Aorta (tissue), 5 donors: ENCODE data around the gene GBX1. TPM values are rescaled to one million over a fixed set of nuclear protein-coding genes. Genes with fewer than 3 reads are reported as not detected.
A peak's percentile ranks its signal among the peaks of the same experiment; 100 is the strongest.

ENCODE experiments used
- ATAC-seq: fragments of 200-7000 bp; cut with Tn5 transposase; one replicate; pipeline ENCODE4 v1.9.1; 2022; ENCODE audit warnings: moderate library complexity; ENCODE audit not compliant: low FRiP score
- DNase-seq, 2 donors: peaks; one replicate each; pipeline ENCODE4 v3.0.0-alpha.2; 2020
- H3K27ac ChIP-seq, 2 donors: one replicate each; pipeline ENCODE4 v1.5.1; 2013; ENCODE audit warnings: low read length in 2 of 2, mild to moderate bottlenecking in 2 of 2, moderate library complexity in 2 of 2, control low read depth in 1 of 2, inconsistent platforms in 1 of 2, low read depth in 1 of 2
- H3K27me3 ChIP-seq, 2 donors: one replicate each; pipeline ENCODE4 v1.6.1; 2013; ENCODE audit warnings: control low read depth in 1 of 2, low read length in 1 of 2, mild to moderate bottlenecking in 1 of 2, moderate library complexity in 1 of 2; ENCODE audit not compliant: insufficient read depth in 2 of 2, control insufficient read depth in 1 of 2
- H3K36me3 ChIP-seq, 2 donors: one replicate each; pipeline ENCODE4 v1.6.1; 2013; ENCODE audit warnings: control low read depth in 1 of 2, low read length in 1 of 2, mild to moderate bottlenecking in 1 of 2; ENCODE audit not compliant: insufficient read depth in 2 of 2, control insufficient read depth in 1 of 2
- H3K4me1 ChIP-seq, 2 donors: one replicate each; pipeline ENCODE4 v1.6.1; 2013; ENCODE audit warnings: low read length in 2 of 2, control low read depth in 1 of 2, mild to moderate bottlenecking in 1 of 2, moderate library complexity in 1 of 2; ENCODE audit not compliant: insufficient read depth in 2 of 2, control insufficient read depth in 1 of 2
- H3K4me3 ChIP-seq, 2 donors: one replicate each; pipeline ENCODE4 v1.5.1; 2013; ENCODE audit warnings: low read length in 2 of 2, control low read depth in 1 of 2, mild to moderate bottlenecking in 1 of 2
- H3K9me3 ChIP-seq: one replicate; pipeline ENCODE4 v1.6.1; 2013; ENCODE audit warnings: mild to moderate bottlenecking, low read length; ENCODE audit not compliant: control insufficient read depth
- WGBS, 2 donors: extraction: QIAGEN DNeasy Blood & Tissue Kit; methylation state at CpG; one replicate each; pipeline ENCODE4 v1.1.7; 2013; 5-methylcytosine and 5-hydroxymethylcytosine counted together
- intact Hi-C, 2 donors: fragments of 100-400 bp; cut with DNase I; formaldehyde crosslinking; loops; one replicate each; pipeline versions ENCODE4 v1.14.2 to v1.15.0; 2022
- polyA plus RNA-seq, 2 donors: library from polyadenylated mRNA; stranded (reverse); fragments of 200-250 nt; gene quantifications; one replicate each; pipeline ENCODE4 v1.2.3, GENCODE V29; 2013
- total RNA-seq, 2 donors: library from RNA; stranded (reverse); fragmentation: NEBNext Ultra II Directional; extraction: Animal tissue kit (Norgen Biotek cat#: 25700); gene quantifications; one replicate each; pipeline ENCODE4 v1.2.1, GENCODE V29; 2021
- donor health status: healthy with polysubstance abuse.
- donor health status: Bipolar disorder and iron deficiency.
- donor health status: DM: no; HTN: no; CAD: no.
- donor health status: DM: no; HTN: no; CAD: no.
- donor health status: DM: yes; HTN: yes; CAD: no.

Gene GBX1
- total and polyA plus RNA-seq, 4 donors, result not detected

- intact Hi-C loops, result no loop called here
- whole genome bisulfite sequencing, 2 donors, result 87 to 89% methylated on average over 28 of the region's 28 CpGs
- H3K36me3 ChIP-seq, result peaks cover 0 to 1% of the 10 kb centered on the region in 2 donors
Observed at GRCh38 chr7:151129117-151129959, 38.2 kb downstream of the GBX1 start.

GRCh38 chr7:151128716-151129115, 38.8 kb downstream of the GBX1 start:
- Histone ChIP-seq H3K4me1 (no peaks in the 10 kb centered on the region), H3K9me3 (no peaks in the 10 kb centered on the region), H3K27me3 (no peaks in the 10 kb centered on the region), H3K36me3 (peaks cover 0 to 1% of the 10 kb centered on the region in 2 donors), H3K27ac (no peak overlapping the region), H3K4me3 (no peak overlapping the region)
- no peak for ATAC-seq
- WGBS, 2 donors, result 91 to 93% methylated on average over 8 of the region's 8 CpGs
- no peak for DNase-seq
- intact Hi-C loops, result no loop called here

More at GRCh38 chr7:151129117-151129959, 38.2 kb downstream of the GBX1 start:
- H3K4me1 ChIP-seq, result no peaks in the 10 kb centered on the region
- DNase-seq, result no peak
- no peak overlapping the region for H3K27ac ChIP-seq
- H3K4me3 ChIP-seq, result no peak overlapping the region
- H3K9me3 ChIP-seq, result no peaks in the 10 kb centered on the region
- ATAC-seq, result no peak
- no peaks in the 10 kb centered on the region for H3K27me3 ChIP-seq

DNA sequence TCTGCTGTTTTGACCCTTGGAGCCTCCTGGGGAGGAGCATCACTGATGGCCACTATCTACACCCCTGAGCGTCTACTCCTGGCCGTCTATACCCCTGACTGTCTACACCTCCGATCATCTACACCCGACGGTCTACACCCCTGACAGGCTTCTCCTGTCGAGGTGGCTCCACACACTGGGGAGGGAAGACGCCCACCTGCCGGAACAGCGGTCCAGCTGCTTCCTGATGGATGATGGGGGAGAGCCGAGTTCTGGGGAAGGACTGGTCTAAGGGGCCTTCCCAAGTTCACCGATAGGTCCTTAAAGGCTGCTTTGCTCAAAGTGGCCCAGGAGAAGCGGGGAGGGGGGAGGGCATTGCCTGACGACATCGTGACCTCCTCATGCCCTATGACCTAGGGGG, 39.4 kb downstream of the GBX1 start:
- intact Hi-C loops, result no loop called here
- ATAC-seq (no peak), DNase-seq (no peak)
- H3K36me3 ChIP-seq, result peaks cover 0 to 1% of the 10 kb centered on the region in 2 donors
- H3K9me3 ChIP-seq, result no peaks in the 10 kb centered on the region
- no peak overlapping the region for H3K27ac ChIP-seq
- H3K27me3 ChIP-seq, result no peaks in the 10 kb centered on the region
- no peak overlapping the region for H3K4me3 ChIP-seq
- WGBS, 2 donors, result 85 to 92% methylated on average over 14 of the region's 14 CpGs
- H3K4me1 ChIP-seq, result no peaks in the 10 kb centered on the region

- Histone ChIP-seq H3K4me1 (no peaks in the 10 kb centered on the region), H3K27me3 (no peaks in the 10 kb centered on the region), H3K9me3 (no peaks in the 10 kb centered on the region), H3K27ac (no peak overlapping the region), H3K4me3 (no peak overlapping the region), H3K36me3 (peaks cover 0 to 1% of the 10 kb centered on the region in 2 donors)
- DNase-seq, result no peak
- intact Hi-C loops, result loop anchor here in 1 of 2 donors (2.0 kb wide), 1 partner anchor 176 kb away; no protein-coding TSS in a partner anchor
- 73 to 78% methylated on average over 18 to 19 of the region's 19 CpGs for WGBS, 2 donors
- ATAC-seq, result no peak
Observed at GRCh38 chr7:151126491-151127137, 40.9 kb downstream of the GBX1 start.

GRCh38 chr7:151125846-151126481, 41.5 kb downstream of the GBX1 start:
- H3K4me3 ChIP-seq, result peak overlapping the region; percentile 13 to 21
- DNase-seq (no peak), ATAC-seq (no peak)
- intact Hi-C loops, result loop anchor here (1.0 to 2.0 kb wide), 2 partner anchors 46 to 177 kb away; no protein-coding TSS in a partner anchor
- 7 to 8% methylated on average over 36 to 58 of the region's 58 CpGs for WGBS, 2 donors
- no peaks in the 10 kb centered on the region for H3K9me3 ChIP-seq
- H3K4me1 ChIP-seq, result no peaks in the 10 kb centered on the region
- no peaks in the 10 kb centered on the region for H3K36me3 ChIP-seq
- no peak overlapping the region for H3K27ac ChIP-seq
- no peaks in the 10 kb centered on the region for H3K27me3 ChIP-seq

- Histone ChIP-seq H3K4me1 (no peaks in the 10 kb centered on the region), H3K36me3 (no peaks in the 10 kb centered on the region), H3K27ac (no peak overlapping the region), H3K9me3 (no peaks in the 10 kb centered on the region), H3K27me3 (no peaks in the 10 kb centered on the region), H3K4me3 (peak overlapping the region; percentile 13 to 21)
- intact Hi-C loops, result loop anchor here in 1 of 2 donors (1.0 kb wide), 1 partner anchor 47 kb away; no protein-coding TSS in a partner anchor
- 3 to 5% methylated on average over 21 to 22 of the region's 22 CpGs for WGBS, 2 donors
- no peak for DNase-seq
- ATAC-seq, result peak; percentile 6
Observed at GRCh38 chr7:151125470-151125845, 42.0 kb downstream of the GBX1 start.

DNA sequence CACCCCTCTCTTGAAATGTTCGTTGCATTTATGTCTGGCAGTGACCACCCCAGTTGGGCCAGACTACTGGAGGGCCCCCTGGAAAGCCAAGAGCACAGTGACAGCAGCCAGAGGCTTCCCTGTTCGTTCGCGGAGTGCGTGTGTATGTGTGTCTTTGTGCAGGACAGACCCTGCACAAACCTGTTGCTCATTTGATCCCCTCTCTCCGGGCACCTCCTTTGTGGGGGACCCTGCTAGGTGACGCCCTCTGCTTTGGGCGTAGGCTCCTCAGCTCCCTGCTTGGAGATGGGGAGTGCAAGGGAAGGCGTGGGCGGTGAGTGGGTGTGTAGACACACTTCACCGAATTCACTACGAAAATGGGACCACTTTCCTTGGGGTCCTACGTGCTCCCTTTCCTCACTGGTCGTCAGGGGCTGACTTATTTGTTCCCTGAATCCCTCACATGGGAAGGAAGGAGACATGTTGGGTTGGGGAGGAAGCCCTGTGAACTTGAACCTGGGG, 42.5 kb downstream of the GBX1 start:
- H3K4me1 ChIP-seq, result no peaks in the 10 kb centered on the region
- WGBS, 2 donors, result 87 to 89% methylated on average over 14 of the region's 14 CpGs
- ATAC-seq (no peak), DNase-seq (no peak)
- no peak overlapping the region for H3K27ac ChIP-seq
- intact Hi-C loops, result loop anchor here (1.0 to 5.0 kb wide), 3 partner anchors 47 to 177 kb away; no protein-coding TSS in a partner anchor
- no peaks in the 10 kb centered on the region for H3K27me3 ChIP-seq
- H3K36me3 ChIP-seq, result peaks cover 0 to 2% of the 10 kb centered on the region in 2 donors
- H3K4me3 ChIP-seq, result no peak overlapping the region
- H3K9me3 ChIP-seq, result no peaks in the 10 kb centered on the region

DNA sequence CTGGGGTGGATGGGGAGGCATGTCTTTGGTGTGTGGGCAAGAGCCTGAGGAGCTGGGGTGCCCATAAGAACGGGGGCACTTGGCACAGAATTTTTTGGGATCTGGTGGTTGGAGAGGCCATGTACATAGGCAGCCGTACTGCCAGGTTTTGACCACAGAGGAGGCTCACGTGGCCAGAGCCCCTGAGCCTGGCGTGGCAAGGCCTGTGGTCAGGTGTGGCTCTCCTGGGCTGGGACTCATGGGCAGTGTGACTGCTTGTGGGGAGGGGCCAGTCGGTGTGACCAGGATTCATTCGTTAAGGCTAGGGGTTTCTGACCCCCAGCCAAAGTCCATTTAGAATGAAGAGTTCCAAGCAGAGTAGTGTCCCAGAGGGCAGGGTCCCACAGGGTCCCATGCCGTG, 43.0 kb downstream of the GBX1 start:
- Histone ChIP-seq H3K27ac (no peak overlapping the region), H3K9me3 (no peaks in the 10 kb centered on the region), H3K4me1 (no peaks in the 10 kb centered on the region), H3K36me3 (peaks cover 0 to 2% of the 10 kb centered on the region in 2 donors), H3K4me3 (no peak overlapping the region), H3K27me3 (no peaks in the 10 kb centered on the region)
- DNase-seq, result no peak
- WGBS, 2 donors, result 85 to 86% methylated on average over 7 of the region's 7 CpGs
- no peak for ATAC-seq
- intact Hi-C loops, result loop anchor here (5.0 kb wide), 2 partner anchors 48 to 178 kb away; no protein-coding TSS in a partner anchor
